Spleen (tissue), 7 donors: ENCODE measurements around the gene AARS2.

Experiments used
- POLR2A ChIP-seq, 3 donors: fragments of 450-650 bp; IDR thresholded peaks; one replicate each; pipeline ENCODE4 v1.5.1; 2017; ENCODE audit warnings: antibody characterized with exemption in 3 of 3, mild to moderate bottlenecking in 1 of 3
- POLR2AphosphoS5 ChIP-seq, 3 donors: sonication (generic); formaldehyde crosslinking; IDR thresholded peaks; one replicate each; pipeline ENCODE4 v1.5.1; 2017; ENCODE audit warnings: antibody characterized with exemption in 3 of 3
- TF ChIP-seq, protein P1 (sequence below), 11 experiments: fragments of 200-600 bp in 7 of 11; fragments of 450-650 bp in 4 of 11; sonication (generic) in 4 of 11; IDR thresholded peaks in 8 of 11; conservative IDR thresholded peaks in 3 of 11; 1 replicate in 7 of 11; 2 replicates in 4 of 11; pipeline versions ENCODE4 v1.4.0 to v1.8.0; 2016 to 2021; ENCODE audit warnings: antibody characterized with exemption in 11 of 11, inconsistent platforms in 4 of 11, mild to moderate bottlenecking in 1 of 11
- donor health status: DM: no; HTN: no; CAD: no; lungs with moderate emphysema.
- donor health status: DM: no; HTN: no; CAD: no.
- donor health status: DM: no; HTN: no; CAD: no.

- no peak for TF ChIP-seq POLR2AphosphoS5 (IDR thresholded peaks at IDR 0.05)
- TF ChIP-seq, protein P1, sequence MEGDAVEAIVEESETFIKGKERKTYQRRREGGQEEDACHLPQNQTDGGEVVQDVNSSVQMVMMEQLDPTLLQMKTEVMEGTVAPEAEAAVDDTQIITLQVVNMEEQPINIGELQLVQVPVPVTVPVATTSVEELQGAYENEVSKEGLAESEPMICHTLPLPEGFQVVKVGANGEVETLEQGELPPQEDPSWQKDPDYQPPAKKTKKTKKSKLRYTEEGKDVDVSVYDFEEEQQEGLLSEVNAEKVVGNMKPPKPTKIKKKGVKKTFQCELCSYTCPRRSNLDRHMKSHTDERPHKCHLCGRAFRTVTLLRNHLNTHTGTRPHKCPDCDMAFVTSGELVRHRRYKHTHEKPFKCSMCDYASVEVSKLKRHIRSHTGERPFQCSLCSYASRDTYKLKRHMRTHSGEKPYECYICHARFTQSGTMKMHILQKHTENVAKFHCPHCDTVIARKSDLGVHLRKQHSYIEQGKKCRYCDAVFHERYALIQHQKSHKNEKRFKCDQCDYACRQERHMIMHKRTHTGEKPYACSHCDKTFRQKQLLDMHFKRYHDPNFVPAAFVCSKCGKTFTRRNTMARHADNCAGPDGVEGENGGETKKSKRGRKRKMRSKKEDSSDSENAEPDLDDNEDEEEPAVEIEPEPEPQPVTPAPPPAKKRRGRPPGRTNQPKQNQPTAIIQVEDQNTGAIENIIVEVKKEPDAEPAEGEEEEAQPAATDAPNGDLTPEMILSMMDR (IDR thresholded peaks at IDR 0.05 in 8 of 11, conservative IDR thresholded peaks at IDR 0.05 in 3 of 11) = no peak
- no peak for TF ChIP-seq POLR2A (IDR thresholded peaks at IDR 0.05)
Observed at GRCh38 chr6:44250067-44250717, 63.0 kb downstream of the AARS2 start.
